H1 (cell line): Measurements from ENCODE around the gene TEX264. TPM values are rescaled to one million over a fixed set of nuclear protein-coding genes. Genes with fewer than 3 reads are reported as not detected.

ENCODE experiments used
- CTCF ChIA-PET: fragments of 300-600 bp; sonication (Branson Sonifier 250); formaldehyde crosslinking; loops from one replicate; lab custom pipeline; 2021; ENCODE audit not compliant: partially characterized antibody; lab: Charles Lee
- POLR2A ChIA-PET: fragments of 300-600 bp; sonication (Branson Sonifier 250); formaldehyde crosslinking; loops from one replicate; lab custom pipeline; 2021; ENCODE audit warnings: inconsistent platforms; ENCODE audit not compliant: partially characterized antibody; lab: Charles Lee
- DNase-seq, 2 experiments: peaks; one replicate each; pipeline versions ENCODE4 v3.0.0 to v3.0.0-alpha.2; 2010 to 2022; ENCODE audit warnings: low spot score in 2 of 2, low read depth in 1 of 2, mixed read lengths in 1 of 2
- FAIRE-seq: peaks from 2 replicates; lab custom pipeline; 2011; peaks lifted over from hg19 to GRCh38; lab: Jason Lieb, UNC
- H2AFZ ChIP-seq: 2 replicates; pipeline ENCODE4 v1.8.1; 2012; ENCODE audit warnings: low read length, inconsistent platforms
- H2AK5ac ChIP-seq: 2 replicates; pipeline ENCODE4 v1.6.1; 2013; ENCODE audit warnings: low read depth, low read length
- H2BK120ac ChIP-seq: replicated peaks from 2 replicates; pipeline ENCODE3; 2013; ENCODE audit warnings: low read depth, low read length, inconsistent platforms
- H2BK12ac ChIP-seq: 2 replicates; pipeline ENCODE4 v1.6.1; 2013; ENCODE audit warnings: low read depth, low read length
- H2BK15ac ChIP-seq: 2 replicates; pipeline ENCODE4 v1.6.1; 2013; ENCODE audit warnings: low read length
- H2BK20ac ChIP-seq: 2 replicates; pipeline ENCODE4 v1.6.1; 2013; ENCODE audit warnings: low read length
- H2BK5ac ChIP-seq: 2 replicates; pipeline ENCODE4 v1.6.1; 2013; ENCODE audit warnings: low read depth, low read length
- H3K14ac ChIP-seq: 2 replicates; pipeline ENCODE4 v1.6.1; 2013; ENCODE audit warnings: inconsistent platforms; ENCODE audit not compliant: insufficient read length
- H3K18ac ChIP-seq: 2 replicates; pipeline ENCODE4 v1.6.1; 2013; ENCODE audit warnings: low read length; ENCODE audit errors: extremely low read depth
- H3K23ac ChIP-seq: 2 replicates; pipeline ENCODE4 v1.6.1; 2013; ENCODE audit warnings: inconsistent platforms; ENCODE audit not compliant: insufficient read length
- H3K23me2 ChIP-seq: 2 replicates; pipeline ENCODE4 v1.6.1; 2013; ENCODE audit warnings: low read depth, low read length
- H3K27ac ChIP-seq: 2 replicates; pipeline ENCODE4 v1.6.1; 2011; ENCODE audit warnings: low read depth, low read length, inconsistent platforms
- H3K27me3 ChIP-seq, 4 experiments: replicated peaks in 1 of 4; 1 replicate in 1 of 4; 2 replicates in 3 of 4; pipeline versions ENCODE4 v1.6.1 to v1.8.1; 2011 to 2013; ENCODE audit warnings: low read length in 3 of 4, mild to moderate bottlenecking in 3 of 4, inconsistent platforms in 2 of 4, mixed read lengths in 2 of 4, moderate library complexity in 1 of 4; ENCODE audit not compliant: control insufficient read depth in 3 of 4, insufficient read depth in 3 of 4; ENCODE audit errors: extremely low read depth in 1 of 4
- H3K36me3 ChIP-seq, 4 experiments: 2 replicates each; pipeline versions ENCODE4 v1.6.1 to v1.8.1; 2011 to 2013; ENCODE audit warnings: mild to moderate bottlenecking in 4 of 4, low read length in 3 of 4, moderate library complexity in 2 of 4, control low read depth in 1 of 4, inconsistent platforms in 1 of 4; ENCODE audit not compliant: insufficient read depth in 4 of 4, control insufficient read depth in 2 of 4
- H3K4ac ChIP-seq: replicated peaks from 2 replicates; pipeline ENCODE3; 2013; ENCODE audit warnings: low read length, low read depth, mixed read lengths, inconsistent platforms; ENCODE audit not compliant: insufficient read length
- H3K4me1 ChIP-seq, 4 experiments: replicated peaks in 1 of 4; 1 replicate in 1 of 4; 2 replicates in 3 of 4; pipeline versions ENCODE4 v1.6.1 to v1.8.1; 2011 to 2013; ENCODE audit warnings: low read length in 3 of 4, inconsistent platforms in 2 of 4, mixed read lengths in 1 of 4; ENCODE audit not compliant: insufficient read depth in 4 of 4, control insufficient read depth in 3 of 4
- H3K4me2 ChIP-seq, 2 experiments: 2 replicates each; pipeline versions ENCODE4 v1.6.1 to v1.8.1; 2011 to 2013; ENCODE audit warnings: low read depth in 2 of 2, low read length in 2 of 2, control low read depth in 1 of 2, inconsistent platforms in 1 of 2, mild to moderate bottlenecking in 1 of 2; ENCODE audit not compliant: insufficient read depth in 1 of 2
- H3K4me3 ChIP-seq, 4 experiments: fragments of 200-600, 300-600 bp in 1 of 4; sonication (generic), shearing (Covaris generic), sonication (Bioruptor Twin) in 1 of 4; 2 replicates each; pipeline versions ENCODE4 v1.5.1 to v1.8.1; 2011 to 2016; ENCODE audit warnings: low read length in 4 of 4, low read depth in 3 of 4, control low read depth in 2 of 4, inconsistent platforms in 2 of 4, mild to moderate bottlenecking in 2 of 4, mixed read lengths in 1 of 4, moderate library complexity in 1 of 4; ENCODE audit not compliant: insufficient read depth in 2 of 4; ENCODE audit errors: extremely low read depth in 1 of 4
- H3K56ac ChIP-seq: replicated peaks from 2 replicates; pipeline ENCODE3; 2013; ENCODE audit warnings: low read depth, mild to moderate bottlenecking, mixed read lengths, low read length, inconsistent platforms; ENCODE audit not compliant: insufficient read length
- H3K79me1 ChIP-seq: 2 replicates; pipeline ENCODE4 v1.6.1; 2013; ENCODE audit warnings: low read depth, low read length, control low read depth
- H3K79me2 ChIP-seq, 2 experiments: 2 replicates each; pipeline versions ENCODE4 v1.6.1 to v1.8.1; 2012 to 2013; ENCODE audit warnings: low read length in 2 of 2, mild to moderate bottlenecking in 2 of 2, inconsistent platforms in 1 of 2; ENCODE audit not compliant: insufficient read depth in 2 of 2, control insufficient read depth in 1 of 2
- H3K9ac ChIP-seq, 4 experiments: replicated peaks in 1 of 4; 1 replicate in 1 of 4; 2 replicates in 3 of 4; pipeline versions ENCODE4 v1.6.1 to v1.8.1; 2011 to 2013; ENCODE audit warnings: low read depth in 3 of 4, low read length in 3 of 4, control low read depth in 2 of 4, mild to moderate bottlenecking in 2 of 4, moderate library complexity in 2 of 4, inconsistent platforms in 1 of 4; ENCODE audit errors: extremely low read depth in 1 of 4
- H3K9me3 ChIP-seq, 2 experiments: 2 replicates each; pipeline versions ENCODE4 v1.6.1 to v1.8.1; 2012 to 2013; ENCODE audit warnings: mild to moderate bottlenecking in 2 of 2, moderate library complexity in 2 of 2, control low read depth in 1 of 2, inconsistent platforms in 1 of 2, low read depth in 1 of 2, low read length in 1 of 2, mixed read lengths in 1 of 2; ENCODE audit not compliant: insufficient read depth in 2 of 2
- H4K20me1 ChIP-seq, 2 experiments: replicated peaks in 1 of 2; 2 replicates each; pipeline versions ENCODE3 to v1.8.1; 2011 to 2013; ENCODE audit warnings: inconsistent platforms in 2 of 2, low read length in 2 of 2, mild to moderate bottlenecking in 1 of 2; ENCODE audit not compliant: insufficient read depth in 2 of 2, control insufficient read depth in 1 of 2
- H4K5ac ChIP-seq: 2 replicates; pipeline ENCODE4 v1.6.1; 2013; ENCODE audit warnings: low read length, low read depth, mixed read lengths, inconsistent platforms; ENCODE audit not compliant: insufficient read length
- H4K8ac ChIP-seq: 2 replicates; pipeline ENCODE4 v1.8.0; 2013; ENCODE audit warnings: mild to moderate bottlenecking, moderate library complexity, low read length, inconsistent platforms; ENCODE audit not compliant: insufficient read depth; ENCODE audit errors: extremely low read depth
- H4K91ac ChIP-seq: replicated peaks from 2 replicates; pipeline ENCODE3; 2013; ENCODE audit warnings: low read length, mixed read lengths, inconsistent platforms; ENCODE audit not compliant: insufficient read length
- SP4 ChIP-seq: IDR thresholded peaks from 2 replicates; pipeline ENCODE4 v1.6.1; 2012; ENCODE audit warnings: low read length, inconsistent platforms
- WGBS, 2 experiments: shearing (Covaris generic) in 1 of 2; methylation state at CpG; one replicate each; pipeline versions ENCODE4 v1.1.6 to v1.1.7; 2013 to 2015; ENCODE audit warnings: low lambda C conversion rate in 2 of 2, mixed read lengths in 2 of 2, inconsistent platforms in 1 of 2, low coverage in 1 of 2, missing lambda C conversion rate in 1 of 2; ENCODE audit not compliant: insufficient replicate concordance in 2 of 2, insufficient coverage in 1 of 2, insufficient read length in 1 of 2; ENCODE audit errors: extremely low coverage in 1 of 2, missing lambda C conversion rate in 1 of 2; 5-methylcytosine and 5-hydroxymethylcytosine counted together
- polyA plus RNA-seq, 7 experiments: library from polyadenylated mRNA; depleted of rRNA in 3 of 7; stranded (reverse) in 5 of 7; unstranded in 2 of 7; fragments of >200 nt in 5 of 7; fragments of 200-250 nt in 2 of 7; gene quantifications; 1 replicate in 5 of 7; 2 replicates in 1 of 7; 4 replicates in 1 of 7; pipeline versions ENCODE4 v1.2.1 to v1.2.3, GENCODE V29; 2011 to 2013; ENCODE audit warnings: missing spikeins in 2 of 7, mixed read lengths in 2 of 7
- total RNA-seq: library from RNA; stranded (reverse); fragmentation: NEBNext Ultra II Directional; extraction: Animal tissue kit (Norgen Biotek cat#: 25700); gene quantifications from 2 replicates; pipeline ENCODE4 v1.2.1, GENCODE V29; 2021

TEX264 gene
- total and polyA plus RNA-seq, 2 of the 8 experiments (the other 6 are each of a cell fraction or from before 2014, with no cell fraction given), result 11.2 to 35.6 TPM

- no peak for TF ChIP-seq SP4
- TF ChIP-seq, all 59 proteins: peak for 0
Observed at GRCh38 chr3:51630513-51630912, 40.5 kb upstream of the TEX264 start.

More at GRCh38 chr3:51630513-51630912, 40.5 kb upstream of the TEX264 start:
- Histone ChIP-seq H4K8ac (no peak overlapping the region), H3K56ac (no peak overlapping the region), H3K9ac (no peak overlapping the region), H4K5ac (no peak overlapping the region), H3K27me3 (no peaks in the 10 kb centered on the region), H3K9me3 (no peaks in the 10 kb centered on the region), H3K79me1 (no peaks in the 10 kb centered on the region), H4K91ac (no peak overlapping the region), H2BK12ac (no peak overlapping the region), H3K4ac (no peak overlapping the region), H2BK15ac (no peak overlapping the region), H3K4me1 (no peaks in the 10 kb centered on the region), H3K36me3 (peaks cover 6 to 34% (median 24%) of the 10 kb centered on the region in 4 experiments), H3K18ac (no peak overlapping the region), H2AK5ac (no peak overlapping the region), H3K27ac (no peak overlapping the region), H3K23me2 (no peaks in the 10 kb centered on the region), H2BK20ac (no peak overlapping the region), H2AFZ (no peak overlapping the region), H3K79me2 (no peaks in the 10 kb centered on the region), H3K14ac (no peak overlapping the region), H3K23ac (no peak overlapping the region), H2BK5ac (no peak overlapping the region), H4K20me1 (no peaks in the 10 kb centered on the region), H2BK120ac (no peak overlapping the region), H3K4me3 (no peak overlapping the region), H3K4me2 (no peak overlapping the region)
- FAIRE-seq (no peak), DNase-seq (no peak)
- WGBS, 2 experiments, result 94% methylated on average over 4 of the region's 4 CpGs; no CpG with 5 or more reads in 1 of the 2 experiments
- CTCF ChIA-PET, result interaction anchor here (1.2 to 2.4 kb wide), 2 partner anchors 37 to 128 kb away, joined by 5 to 13 read pairs; no protein-coding TSS in a partner anchor
- POLR2A ChIA-PET, result no interaction called here
